Thyroid gland (tissue), 4 donors: ENCODE data around the gene DDN.

Source experiments
- POLR2A ChIP-seq, 2 donors: fragments of 450-650 bp; IDR thresholded peaks; one replicate each; pipeline ENCODE4 v1.6.1; 2017; ENCODE audit warnings: antibody characterized with exemption in 2 of 2, mild to moderate bottlenecking in 2 of 2, moderate library complexity in 1 of 2
- TF ChIP-seq, protein P1 (sequence below), 6 experiments: fragments of 200-600 bp in 3 of 6; fragments of 450-650 bp in 3 of 6; sonication (generic) in 3 of 6; IDR thresholded peaks; one replicate each; pipeline ENCODE4 v1.5.1; 2016 to 2019; ENCODE audit warnings: antibody characterized with exemption in 6 of 6, mild to moderate bottlenecking in 2 of 6, inconsistent platforms in 1 of 6, moderate library complexity in 1 of 6

DNA sequence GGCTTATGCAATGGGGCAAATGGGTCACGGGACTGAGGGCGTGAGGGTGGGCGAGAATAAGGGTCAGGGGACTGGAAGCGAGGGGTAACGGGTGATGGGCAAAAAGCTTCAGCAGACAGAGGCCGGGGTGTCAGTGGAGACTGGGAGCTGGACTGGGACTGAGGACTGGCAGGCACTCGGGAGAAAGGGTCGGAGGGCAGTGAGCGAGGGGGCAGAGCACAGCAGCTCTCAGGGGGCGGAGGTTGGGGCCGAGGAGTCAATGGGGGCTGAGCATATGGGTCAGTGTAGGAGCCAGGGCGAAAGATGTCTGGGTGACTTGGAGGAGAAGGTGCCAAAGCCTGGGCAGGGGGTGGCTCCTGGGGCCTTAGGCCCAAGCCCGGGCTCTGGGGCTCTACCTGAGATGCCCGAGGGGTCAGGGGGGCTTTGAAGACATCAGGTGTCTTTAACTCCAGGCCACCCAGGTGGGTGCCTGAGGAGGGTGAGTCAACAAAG is 41.2 kb upstream of the DDN start:
- TF ChIP-seq, protein P1, sequence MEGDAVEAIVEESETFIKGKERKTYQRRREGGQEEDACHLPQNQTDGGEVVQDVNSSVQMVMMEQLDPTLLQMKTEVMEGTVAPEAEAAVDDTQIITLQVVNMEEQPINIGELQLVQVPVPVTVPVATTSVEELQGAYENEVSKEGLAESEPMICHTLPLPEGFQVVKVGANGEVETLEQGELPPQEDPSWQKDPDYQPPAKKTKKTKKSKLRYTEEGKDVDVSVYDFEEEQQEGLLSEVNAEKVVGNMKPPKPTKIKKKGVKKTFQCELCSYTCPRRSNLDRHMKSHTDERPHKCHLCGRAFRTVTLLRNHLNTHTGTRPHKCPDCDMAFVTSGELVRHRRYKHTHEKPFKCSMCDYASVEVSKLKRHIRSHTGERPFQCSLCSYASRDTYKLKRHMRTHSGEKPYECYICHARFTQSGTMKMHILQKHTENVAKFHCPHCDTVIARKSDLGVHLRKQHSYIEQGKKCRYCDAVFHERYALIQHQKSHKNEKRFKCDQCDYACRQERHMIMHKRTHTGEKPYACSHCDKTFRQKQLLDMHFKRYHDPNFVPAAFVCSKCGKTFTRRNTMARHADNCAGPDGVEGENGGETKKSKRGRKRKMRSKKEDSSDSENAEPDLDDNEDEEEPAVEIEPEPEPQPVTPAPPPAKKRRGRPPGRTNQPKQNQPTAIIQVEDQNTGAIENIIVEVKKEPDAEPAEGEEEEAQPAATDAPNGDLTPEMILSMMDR (IDR thresholded peaks at IDR 0.05), result no peak
- TF ChIP-seq POLR2A (IDR thresholded peaks at IDR 0.05), result no peak
